Activated naive CD4-positive, alpha-beta T cell treated with anti-CD3 and anti-CD28 coated beads, Interleukin-2, amount 10 ng/mL, durations not matched to agents 7 days and 5 days (primary cell): Measurements from ENCODE around the gene ALOX15.
"Not testable (repeated sequence)": the region's sequence is repeated elsewhere in the genome, so short reads cannot be mapped to it uniquely, and the experiment has no call there.

Source experiments
- CTCF ChIA-PET: fragments of 350-600 bp; sonication (Branson Sonifier 250); formaldehyde crosslinking; loops from one replicate; lab custom pipeline; 2021; ENCODE audit warnings: antibody characterized with exemption; lab: Charles Lee
- DNase-seq: peaks from one replicate; pipeline ENCODE4 v3.0.0-alpha.2; 2020
- H3K27ac Mint-ChIP-seq: one replicate; pipeline ENCODE4 v1.8.0; 2021; ENCODE audit warnings: mild to moderate bottlenecking, moderate library complexity, mixed read lengths
- H3K27me3 Mint-ChIP-seq: one replicate; pipeline ENCODE4 v1.8.0; 2021; ENCODE audit warnings: mild to moderate bottlenecking, mixed read lengths
- H3K36me3 Mint-ChIP-seq: one replicate; pipeline ENCODE4 v1.8.0; 2021; ENCODE audit warnings: mixed read lengths
- H3K4me1 Mint-ChIP-seq: one replicate; pipeline ENCODE4 v1.8.0; 2021; ENCODE audit warnings: mixed read lengths
- H3K4me3 Mint-ChIP-seq: one replicate; pipeline ENCODE4 v1.8.0; 2021; ENCODE audit warnings: mild to moderate bottlenecking, moderate library complexity, mixed read lengths
- H3K9me3 Mint-ChIP-seq: one replicate; pipeline ENCODE4 v1.8.0; 2021; ENCODE audit warnings: mixed read lengths

ALOX15 gene

GRCh38 chr17:4590042-4590441 is 51.4 kb downstream of the ALOX15 start:
- H3K4me3 Mint-ChIP-seq, H3K27ac Mint-ChIP-seq, CTCF ChIA-PET, DNase-seq, H3K9me3 Mint-ChIP-seq, H3K4me1 Mint-ChIP-seq, H3K36me3 Mint-ChIP-seq: not testable (repeated sequence)
- H3K27me3 Mint-ChIP-seq: peaks cover 63% of the 10 kb centered on the region

GRCh38 chr17:4588898-4589625 is 52.4 kb downstream of the ALOX15 start:
- CTCF ChIA-PET: no interaction called here
- Mint-ChIP-seq H3K36me3 (no peaks in the 10 kb centered on the region), H3K27ac (no peak overlapping the region), H3K9me3 (no peaks in the 10 kb centered on the region), H3K27me3 (peaks cover 63% of the 10 kb centered on the region), H3K4me1 (peaks cover 3% of the 10 kb centered on the region), H3K4me3 (no peak overlapping the region)
- DNase-seq: no peak

- H3K27me3 Mint-ChIP-seq: peaks cover 63% of the 10 kb centered on the region
- no peaks in the 10 kb centered on the region for H3K36me3 Mint-ChIP-seq
- no peak for DNase-seq
- H3K4me3 Mint-ChIP-seq: no peak overlapping the region
- no peaks in the 10 kb centered on the region for H3K9me3 Mint-ChIP-seq
- H3K4me1 Mint-ChIP-seq: peaks cover 7% of the 10 kb centered on the region
- CTCF ChIA-PET: no interaction called here
- H3K27ac Mint-ChIP-seq: no peak overlapping the region
Measured at GRCh38 chr17:4588391-4588790, 53.1 kb downstream of the ALOX15 start.

DNA sequence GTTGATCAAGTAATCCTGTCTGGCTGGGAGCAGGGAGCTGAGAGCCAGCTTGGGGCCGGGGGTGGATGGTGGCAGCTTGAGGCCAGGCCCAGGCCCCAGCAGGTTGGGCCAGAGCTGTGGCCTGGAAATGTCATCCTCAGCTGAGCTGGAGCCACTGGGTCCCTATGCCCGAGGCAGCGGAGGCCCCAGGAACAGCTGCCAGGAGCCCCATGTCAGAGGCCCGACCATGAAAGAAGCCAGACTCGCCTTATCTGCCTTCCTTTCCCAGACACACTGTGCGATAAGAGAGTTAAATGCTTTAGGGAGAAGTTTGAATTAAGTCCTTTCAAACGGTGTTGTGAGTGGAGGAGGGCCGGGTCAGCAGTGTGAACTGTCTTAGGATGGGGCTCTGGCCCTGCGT is 53.7 kb downstream of the ALOX15 start:
- H3K9me3 Mint-ChIP-seq: no peaks in the 10 kb centered on the region
- CTCF ChIA-PET: no interaction called here
- peaks cover 69% of the 10 kb centered on the region for H3K27me3 Mint-ChIP-seq

DNA sequence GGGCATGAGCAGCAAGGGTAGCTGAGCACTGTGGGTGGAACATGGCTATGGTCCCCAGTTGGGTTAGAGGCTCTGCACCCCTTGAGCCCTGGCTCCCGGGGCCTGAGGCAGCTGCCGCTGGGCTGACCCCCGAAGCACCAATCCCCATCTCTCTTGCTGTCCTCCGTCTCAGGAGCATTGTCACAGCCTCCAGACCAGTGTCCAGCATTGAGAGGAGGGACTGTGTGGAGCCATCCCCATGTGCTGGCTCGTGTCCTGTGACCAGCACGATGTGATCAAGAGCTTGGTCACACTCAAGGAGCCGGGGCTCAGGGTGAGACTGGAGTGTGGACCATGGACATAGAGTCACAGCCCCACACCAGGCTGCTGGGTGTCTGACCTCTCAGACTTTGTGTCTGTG is 54.3 kb downstream of the ALOX15 start:
- H3K9me3 Mint-ChIP-seq: no peaks in the 10 kb centered on the region
- no peak overlapping the region for H3K4me3 Mint-ChIP-seq
- CTCF ChIA-PET: interaction anchor here (1.1 kb wide), 1 partner anchor 20 kb away, joined by 4 read pairs; no protein-coding TSS in a partner anchor
- peaks cover 75% of the 10 kb centered on the region for H3K27me3 Mint-ChIP-seq
- no peak for DNase-seq
- H3K27ac Mint-ChIP-seq: no peak overlapping the region
- H3K36me3 Mint-ChIP-seq: no peaks in the 10 kb centered on the region
- H3K4me1 Mint-ChIP-seq: peaks cover 7% of the 10 kb centered on the region

More for the DNA sequence above, 53.7 kb downstream of the ALOX15 start:
- no peak overlapping the region for H3K4me3 Mint-ChIP-seq
- peaks cover 7% of the 10 kb centered on the region for H3K4me1 Mint-ChIP-seq
- no peak overlapping the region for H3K27ac Mint-ChIP-seq
- no peak for DNase-seq
- H3K36me3 Mint-ChIP-seq: no peaks in the 10 kb centered on the region

GRCh38 chr17:4586043-4586442 is 55.4 kb downstream of the ALOX15 start:
- CTCF ChIA-PET: interaction anchor here (0.7 to 1.1 kb wide), 2 partner anchors 9 to 19 kb away, joined by 3 to 4 read pairs; no protein-coding TSS in a partner anchor
- DNase-seq: no peak
- peaks cover 82% of the 10 kb centered on the region for H3K27me3 Mint-ChIP-seq
- no peak overlapping the region for H3K27ac Mint-ChIP-seq
- H3K4me3 Mint-ChIP-seq: no peak overlapping the region
- H3K9me3 Mint-ChIP-seq: no peaks in the 10 kb centered on the region
- H3K4me1 Mint-ChIP-seq: peaks cover 7% of the 10 kb centered on the region
- no peaks in the 10 kb centered on the region for H3K36me3 Mint-ChIP-seq

DNA sequence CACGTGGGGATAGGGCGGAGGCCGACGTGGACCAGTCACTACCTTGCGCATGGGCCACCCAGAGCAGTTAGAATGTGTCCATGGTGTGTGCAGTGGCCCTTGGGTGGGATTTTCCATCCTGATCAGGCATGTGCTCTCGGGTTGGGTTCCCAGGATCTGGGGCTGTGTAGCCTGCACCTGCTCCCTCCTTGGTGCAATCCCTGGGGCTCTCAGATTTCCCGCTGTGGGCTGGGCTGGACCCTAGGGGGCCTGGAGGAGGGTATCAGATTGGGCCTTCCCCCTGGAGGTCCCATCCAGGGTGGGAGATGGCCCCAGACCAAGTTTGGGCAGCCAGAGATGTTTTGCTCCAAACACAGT is 55.9 kb downstream of the ALOX15 start:
- no peaks in the 10 kb centered on the region for H3K9me3 Mint-ChIP-seq
- H3K27ac Mint-ChIP-seq: no peak overlapping the region
- DNase-seq: no peak
- CTCF ChIA-PET: no interaction called here
- peaks cover 78% of the 10 kb centered on the region for H3K27me3 Mint-ChIP-seq
- H3K36me3 Mint-ChIP-seq: no peaks in the 10 kb centered on the region
- H3K4me3 Mint-ChIP-seq: no peak overlapping the region
- H3K4me1 Mint-ChIP-seq: peaks cover 7% of the 10 kb centered on the region

- H3K9me3 Mint-ChIP-seq: no peaks in the 10 kb centered on the region
- no peak for DNase-seq
- H3K4me1 Mint-ChIP-seq: peaks cover 7% of the 10 kb centered on the region
- no peak overlapping the region for H3K27ac Mint-ChIP-seq
- CTCF ChIA-PET: no interaction called here
- H3K27me3 Mint-ChIP-seq: peaks cover 73% of the 10 kb centered on the region
- H3K36me3 Mint-ChIP-seq: no peaks in the 10 kb centered on the region
- H3K4me3 Mint-ChIP-seq: peak overlapping the region; percentile 38
Measured at GRCh38 chr17:4584917-4585637, 56.4 kb downstream of the ALOX15 start.

- peak; percentile 37 for DNase-seq
- H3K27me3 Mint-ChIP-seq: peaks cover 71% of the 10 kb centered on the region
- no peaks in the 10 kb centered on the region for H3K36me3 Mint-ChIP-seq
- peak within 1 kb of the TSS; percentile 55 for H3K4me3 Mint-ChIP-seq
- CTCF ChIA-PET: no interaction called here
- H3K4me1 Mint-ChIP-seq: peaks cover 7% of the 10 kb centered on the region
- H3K9me3 Mint-ChIP-seq: no peaks in the 10 kb centered on the region
- no peak within 1 kb of the TSS for H3K27ac Mint-ChIP-seq
Measured at GRCh38 chr17:4584101-4584916, 57.2 kb downstream of the ALOX15 start, which contains the start of gene SMTNL2. SMTNL2 (plus strand) TSS chr17:4584529; CDS start chr17:4584606, 77 bp downstream.

GRCh38 chr17:4583782-4584100 is 57.7 kb downstream of the ALOX15 start:
- Mint-ChIP-seq H3K4me3 (peak overlapping the region; percentile 55), H3K27me3 (peaks cover 66% of the 10 kb centered on the region), H3K9me3 (no peaks in the 10 kb centered on the region), H3K4me1 (peaks cover 7% of the 10 kb centered on the region), H3K36me3 (no peaks in the 10 kb centered on the region), H3K27ac (no peak overlapping the region)
- CTCF ChIA-PET: no interaction called here
- peak; percentile 40 for DNase-seq

DNA sequence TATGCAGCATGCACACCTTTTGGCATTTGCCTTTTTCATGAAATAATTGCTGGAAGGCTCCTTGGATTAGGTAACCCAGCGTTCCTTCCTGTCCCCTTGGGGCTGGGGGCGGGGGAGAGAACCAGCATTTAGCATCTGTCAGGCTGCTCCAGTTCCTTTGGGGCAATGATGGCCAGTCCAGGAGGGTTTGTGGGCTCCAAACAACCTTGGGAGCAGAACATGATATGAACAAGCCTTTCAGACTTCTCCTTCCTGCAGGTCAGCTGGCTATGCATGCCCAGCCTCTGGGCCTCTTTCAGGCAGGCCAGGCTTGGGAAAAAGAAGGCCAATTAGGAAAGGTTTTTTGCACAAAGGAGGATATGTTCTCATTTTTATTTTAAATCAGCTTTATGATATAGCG is 58.3 kb downstream of the ALOX15 start:
- no peaks in the 10 kb centered on the region for H3K36me3 Mint-ChIP-seq
- H3K9me3 Mint-ChIP-seq: no peaks in the 10 kb centered on the region
- CTCF ChIA-PET: no interaction called here
- H3K27ac Mint-ChIP-seq: no peak overlapping the region
- no peak overlapping the region for H3K4me3 Mint-ChIP-seq
- DNase-seq: no peak
- H3K4me1 Mint-ChIP-seq: peaks cover 7% of the 10 kb centered on the region
- H3K27me3 Mint-ChIP-seq: peaks cover 62% of the 10 kb centered on the region

- peaks cover 7% of the 10 kb centered on the region for H3K4me1 Mint-ChIP-seq
- no peaks in the 10 kb centered on the region for H3K9me3 Mint-ChIP-seq
- CTCF ChIA-PET: no interaction called here
- peaks cover 59% of the 10 kb centered on the region for H3K27me3 Mint-ChIP-seq
- no peak overlapping the region for H3K4me3 Mint-ChIP-seq
- no peak overlapping the region for H3K27ac Mint-ChIP-seq
- H3K36me3 Mint-ChIP-seq: no peaks in the 10 kb centered on the region
- no peak for DNase-seq
Measured at GRCh38 chr17:4582691-4583090, 58.8 kb downstream of the ALOX15 start.

DNA sequence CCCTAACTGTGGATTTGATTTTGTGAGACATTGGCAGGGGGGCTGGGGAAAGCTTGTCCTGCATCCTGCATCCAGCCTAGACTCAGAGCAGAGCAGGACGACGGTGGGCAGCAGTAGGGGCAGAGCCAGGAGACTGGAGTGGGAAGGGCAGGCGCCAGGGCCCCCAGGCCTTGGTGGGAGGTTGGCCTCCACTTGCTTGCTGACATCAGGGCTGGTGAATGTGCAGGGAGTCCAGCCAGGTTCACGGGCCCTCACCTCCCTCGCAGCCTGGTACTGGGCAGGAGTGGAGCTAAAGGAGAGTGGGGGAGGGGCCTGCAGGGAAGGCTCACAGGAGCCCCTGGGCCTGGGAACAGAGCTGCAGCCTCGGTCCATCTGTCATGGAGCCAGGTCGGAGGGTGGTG is 59.4 kb downstream of the ALOX15 start:
- Mint-ChIP-seq H3K4me3 (no peak overlapping the region), H3K4me1 (peaks cover 7% of the 10 kb centered on the region), H3K36me3 (no peaks in the 10 kb centered on the region), H3K27ac (no peak overlapping the region), H3K9me3 (no peaks in the 10 kb centered on the region), H3K27me3 (peaks cover 58% of the 10 kb centered on the region)
- DNase-seq: no peak
- CTCF ChIA-PET: no interaction called here
